Heart left ventricle (tissue), 16 donors: ENCODE results near the gene CTTN. TPM values are rescaled to one million over a fixed set of nuclear protein-coding genes. Genes with fewer than 3 reads are reported as not detected.

ENCODE experiments used
- ATAC-seq, 4 donors: fragments of 200-7000 bp; cut with Tn5 transposase; one replicate each; pipeline ENCODE4 v1.9.1; 2020 to 2022; ENCODE audit warnings: moderate library complexity in 4 of 4, mild to moderate bottlenecking in 3 of 4, moderate number of reproducible peaks in 1 of 4
- DNase-seq, 5 donors: peaks; one replicate each; pipeline ENCODE4 v3.0.0-alpha.2; 2020
- H3K27ac ChIP-seq, 12 donors: fragments of 200-600 bp; sonication (generic) in 4 of 12; one replicate each; pipeline versions ENCODE4 v1.5.0 to v1.8.0; 2016 to 2022; ENCODE audit warnings: mild to moderate bottlenecking in 2 of 12
- H3K27me3 ChIP-seq, 9 donors: fragments of 200-600 bp; sonication (generic) in 2 of 9; one replicate each; pipeline versions ENCODE4 v1.5.1 to v1.8.0; 2016 to 2022; ENCODE audit warnings: mild to moderate bottlenecking in 3 of 9
- H3K36me3 ChIP-seq, 9 donors: fragments of 200-600 bp; sonication (generic) in 2 of 9; one replicate each; pipeline versions ENCODE4 v1.5.0 to v1.8.0; 2018 to 2022; ENCODE audit warnings: mild to moderate bottlenecking in 2 of 9
- H3K4me1 ChIP-seq, 12 donors: fragments of 200-600 bp; sonication (generic) in 4 of 12; one replicate each; pipeline versions ENCODE4 v1.5.0 to v1.8.0; 2016 to 2022; ENCODE audit warnings: mild to moderate bottlenecking in 3 of 12
- H3K4me3 ChIP-seq, 12 donors: fragments of 200-600 bp; sonication (generic) in 4 of 12; one replicate each; pipeline versions ENCODE4 v1.5.0 to v1.8.0; 2017 to 2022; ENCODE audit warnings: mild to moderate bottlenecking in 9 of 12, moderate library complexity in 4 of 12
- H3K9me3 ChIP-seq, 12 donors: fragments of 200-600 bp; sonication (generic) in 4 of 12; one replicate each; pipeline versions ENCODE4 v1.5.0 to v1.8.0; 2016 to 2022; ENCODE audit warnings: mild to moderate bottlenecking in 1 of 12
- CTCF ChIP-seq, 12 donors: fragments of 200-600 bp; sonication (generic) in 4 of 12; IDR thresholded peaks; one replicate each; pipeline versions ENCODE4 v1.5.0 to v1.8.0; 2018 to 2022; ENCODE audit warnings: antibody characterized with exemption in 12 of 12, mild to moderate bottlenecking in 5 of 12
- POLR2A ChIP-seq, 2 donors: fragments of 450-650 bp; IDR thresholded peaks; one replicate each; pipeline ENCODE4 v1.6.1; 2017; ENCODE audit warnings: antibody characterized with exemption in 2 of 2, mild to moderate bottlenecking in 2 of 2, moderate library complexity in 2 of 2
- WGBS, 4 donors: extraction: QIAGEN DNeasy Blood & Tissue Kit in 2 of 4; methylation state at CpG; one replicate each; pipeline versions ENCODE4 v1.1.5 to v1.1.7; 2013 to 2018; 5-methylcytosine and 5-hydroxymethylcytosine counted together
- intact Hi-C, 10 donors: fragments of 100-400 bp; cut with DNase I; formaldehyde crosslinking; loops; one replicate each; pipeline versions ENCODE4 v1.11.1 to v1.14.2; 2022
- polyA plus RNA-seq, 2 donors: library from polyadenylated mRNA; stranded (reverse); fragments of 200-250 nt; gene quantifications; one replicate each; pipeline ENCODE4 v1.2.3, GENCODE V29; 2013
- total RNA-seq, 9 donors: library from RNA; depleted of rRNA in 2 of 9; stranded (reverse); fragments of >200 nt in 2 of 9; fragmentation: NEBNext Ultra II Directional in 3 of 9; extraction: Animal tissue kit (Norgen Biotek cat#: 25700) in 3 of 9; gene quantifications; one replicate each; pipeline versions ENCODE4 v1.1.0 to v1.2.4, GENCODE V29; 2016 to 2023
- donor health status: ischemic (EF 13 %, LVEDD 7.1; RV severe dilation, severe dysfunction).
- donor health status: healthy with polysubstance abuse.
- donor health status: DM: no; HTN: yes; CAD: no.
- donor health status: DM: no; HTN: no; CAD: no.
- donor health status: ischemic (EF 25% LVEDD 6.9; RV normal size, moderate dysfunction).
- donor health status: ischemic (EF 25% LVEDD 5.7; RV mildly dilated, moderate dysfunction).
- donor health status: healthy.
- donor health status: DM: yes; HTN: yes; CAD: no.
- donor health status: ischemic (EF 35%, LVEDD 5.7; RV mildly dilated, moderate dysfunction).
- donor health status: nonischemic (EF 11% LVEDD 7.7; RV severe dilation, severe dysfunction).
- donor health status: DM: yes; HTN: yes; CAD: no.
- donor health status: PGD.
- donor health status: ischemic (EF 29% LVEDD 5.4; RV normal size, mild dysfunction).
- donor health status: nonischemic (EF 23%, LVEDD 6.1; RV moderate dilation, normal function).

CTTN gene
- total and polyA plus RNA-seq, 11 donors = 77.3 to 186 (median 133) TPM

GRCh38 chr11:70467201-70468085 lies 69.1 kb downstream of the CTTN start:
- H3K9me3 ChIP-seq = no peaks in the 10 kb centered on the region
- H3K36me3 ChIP-seq = no peaks in the 10 kb centered on the region
- DNase-seq (peak in 4 of 5 donors; percentile 49 to 77 (median 55)), ATAC-seq (peak in 2 of 4 donors; percentile 52 to 56)
- 37 to 43% (median 41%) methylated on average over 19 to 20 of the region's 20 CpGs for WGBS, 4 donors
- peaks cover 0 to 9% (median 1%) of the 10 kb centered on the region in 12 donors for H3K4me1 ChIP-seq
- intact Hi-C loops = loop anchor here (1.0 to 2.0 kb wide), 5 partner anchors 15 to 613 kb away; no protein-coding TSS in a partner anchor
- no peak overlapping the region for H3K27ac ChIP-seq
- peaks cover 0 to 1% (median 0%) of the 10 kb centered on the region in 9 donors for H3K27me3 ChIP-seq
- H3K4me3 ChIP-seq = no peak overlapping the region
- TF ChIP-seq POLR2A (IDR thresholded peaks at IDR 0.05) = no peak
- peak; percentile 77 to 99 (median 91) for TF ChIP-seq CTCF (IDR thresholded peaks at IDR 0.05)

- intact Hi-C loops = loop anchor here in 5 of 10 donors (2.0 kb wide), 3 partner anchors 14 to 612 kb away; no protein-coding TSS in a partner anchor
- no peak for DNase-seq
Measured at GRCh38 chr11:70468256-70469195, 70.2 kb downstream of the CTTN start.

GRCh38 chr11:70470127-70470526 lies 71.8 kb downstream of the CTTN start:
- DNase-seq (peak in 1 of 5 donors; percentile 49), ATAC-seq (peak in 3 of 4 donors; percentile 46 to 74 (median 69))
- 23 to 55% (median 33%) methylated on average over 6 of the region's 6 CpGs for WGBS, 4 donors
- no peak overlapping the region for H3K4me3 ChIP-seq
- no peak for TF ChIP-seq POLR2A (IDR thresholded peaks at IDR 0.05)
- peaks cover 0 to 9% (median 1%) of the 10 kb centered on the region in 12 donors for H3K4me1 ChIP-seq
- H3K27ac ChIP-seq = peak overlapping the region in 8 of 12 donors; percentile 4 to 43 (median 14)
- intact Hi-C loops = loop anchor here in 1 of 10 donors (1.0 kb wide), 1 partner anchor 12 kb away; no protein-coding TSS in a partner anchor
- H3K27me3 ChIP-seq = no peaks in the 10 kb centered on the region
- H3K36me3 ChIP-seq = no peaks in the 10 kb centered on the region
- H3K9me3 ChIP-seq = no peaks in the 10 kb centered on the region

More at GRCh38 chr11:70468256-70469195, 70.2 kb downstream of the CTTN start:
- H3K4me1 ChIP-seq = peaks cover 0 to 9% (median 1%) of the 10 kb centered on the region in 12 donors
- WGBS, 4 donors = 76 to 81% (median 79%) methylated on average over 19 of the region's 19 CpGs
- no peak for ATAC-seq
- H3K27me3 ChIP-seq = no peaks in the 10 kb centered on the region
- no peak overlapping the region for H3K4me3 ChIP-seq
- H3K9me3 ChIP-seq = no peaks in the 10 kb centered on the region
- no peak overlapping the region for H3K27ac ChIP-seq
- H3K36me3 ChIP-seq = no peaks in the 10 kb centered on the region
- no peak for TF ChIP-seq POLR2A (IDR thresholded peaks at IDR 0.05)
- TF ChIP-seq CTCF (IDR thresholded peaks at IDR 0.05) = no peak

GRCh38 chr11:70471254-70471653 lies 72.9 kb downstream of the CTTN start:
- 47 to 55% (median 49%) methylated on average over 7 of the region's 7 CpGs for WGBS, 4 donors
- TF ChIP-seq CTCF (IDR thresholded peaks at IDR 0.05) (peak in 4 of 12 donors; percentile 12 to 22 (median 20)), POLR2A (IDR thresholded peaks at IDR 0.05) (no peak)
- no peak overlapping the region for H3K4me3 ChIP-seq
- H3K36me3 ChIP-seq = no peaks in the 10 kb centered on the region
- no peak for ATAC-seq
- H3K4me1 ChIP-seq = peaks cover 0 to 9% (median 1%) of the 10 kb centered on the region in 12 donors
- H3K27ac ChIP-seq = no peak overlapping the region
- no peaks in the 10 kb centered on the region for H3K27me3 ChIP-seq
- intact Hi-C loops = no loop called here
- DNase-seq = no peak
- no peaks in the 10 kb centered on the region for H3K9me3 ChIP-seq
